Jurkat, Clone E6-1 (cell line): ENCODE results near the gene PLXNA2.

ENCODE experiments used
- DNase-seq: peaks from one replicate; pipeline ENCODE4 v3.0.0-alpha.2; 2011; ENCODE audit warnings: low read depth, low spot score
- H3K4me3 ChIP-seq: 2 replicates; pipeline ENCODE4 v1.5.1; 2011; ENCODE audit warnings: mild to moderate bottlenecking, low read length, control low read depth, moderate library complexity

Gene PLXNA2

DNA sequence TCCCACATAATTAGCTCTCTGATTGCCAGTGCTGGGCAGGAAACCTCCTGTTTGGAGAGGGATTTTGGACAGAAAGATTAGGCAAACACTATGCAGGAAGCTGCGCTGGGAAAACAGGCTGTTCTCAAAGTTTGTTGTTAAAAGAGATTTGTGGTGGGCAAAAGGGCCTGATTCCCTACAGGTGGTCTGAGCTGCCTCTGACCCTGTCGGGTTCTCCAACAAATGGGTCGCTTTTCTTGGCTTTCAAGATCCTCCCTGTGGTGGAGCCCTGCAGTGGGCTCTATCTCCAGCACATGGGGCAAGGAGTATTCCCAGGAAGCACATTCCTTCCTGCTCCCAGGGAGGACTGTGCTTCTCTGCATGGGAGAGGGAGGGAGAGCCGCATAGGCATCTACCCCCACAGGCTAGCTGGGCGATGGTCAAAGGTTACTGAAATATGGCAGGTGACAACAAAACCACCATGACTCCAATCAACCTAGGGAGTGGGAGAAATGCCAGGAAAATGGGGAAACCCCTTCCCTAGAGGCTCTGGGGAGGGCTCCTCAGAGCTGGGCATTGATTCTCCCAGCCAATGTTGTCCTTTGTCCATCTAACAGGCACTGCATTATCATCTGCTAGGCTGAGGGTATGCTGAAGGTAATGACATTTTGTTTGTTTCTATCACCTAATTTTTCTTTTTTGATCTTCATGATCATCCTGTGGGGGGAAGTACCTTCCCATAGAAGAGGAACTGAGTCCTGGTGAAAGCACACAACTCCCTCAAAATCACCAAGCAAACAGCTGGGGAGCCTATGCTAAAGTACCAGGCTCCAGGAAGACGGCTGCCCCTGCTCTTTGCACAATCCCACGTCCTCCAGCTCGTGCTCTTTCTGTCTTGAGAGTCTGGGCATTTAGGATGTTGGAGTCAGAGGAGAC, 85.3 kb downstream of the PLXNA2 start:
- no peak for DNase-seq
- no peak overlapping the region for H3K4me3 ChIP-seq

DNA sequence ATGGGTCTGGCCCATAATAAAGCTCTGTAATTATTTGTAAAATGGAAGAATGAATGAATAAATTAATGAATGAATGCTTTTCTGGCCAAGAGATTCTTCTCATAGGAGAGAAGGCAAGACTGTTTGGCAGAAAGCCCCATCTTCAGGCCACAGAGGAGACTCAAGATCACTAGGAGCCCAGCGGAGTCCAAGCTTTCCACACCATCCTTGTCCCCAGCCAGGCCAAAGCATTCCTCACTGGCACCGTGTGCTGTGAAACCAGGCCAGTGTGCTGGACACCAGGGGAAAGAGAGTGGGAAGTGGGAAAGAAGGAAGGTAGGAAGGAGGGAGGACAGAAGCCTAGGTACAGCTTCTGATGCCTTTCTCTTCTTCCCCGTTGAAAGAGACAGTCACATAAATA, 86.4 kb downstream of the PLXNA2 start:
- no peak for DNase-seq
- no peak overlapping the region for H3K4me3 ChIP-seq

DNA sequence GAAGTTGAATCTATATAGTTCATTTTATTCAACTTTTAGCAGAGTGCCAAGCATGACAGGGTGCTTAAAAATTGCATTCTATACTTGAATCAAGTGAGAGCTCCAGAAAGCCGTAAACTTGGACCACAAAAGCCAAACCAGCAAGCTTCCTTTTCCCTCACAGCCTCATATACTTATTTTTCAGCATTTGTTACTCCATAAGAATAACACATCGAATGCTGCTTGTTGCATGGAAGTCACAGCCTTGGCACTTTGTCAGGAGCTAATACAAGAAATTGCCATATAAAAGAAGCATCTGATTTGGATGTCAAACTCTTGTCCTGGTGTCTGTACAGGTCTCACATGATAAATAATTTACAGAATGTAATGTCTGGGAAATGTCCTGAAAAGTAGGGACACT, 87.4 kb downstream of the PLXNA2 start:
- H3K4me3 ChIP-seq = no peak overlapping the region
- DNase-seq = no peak

DNA sequence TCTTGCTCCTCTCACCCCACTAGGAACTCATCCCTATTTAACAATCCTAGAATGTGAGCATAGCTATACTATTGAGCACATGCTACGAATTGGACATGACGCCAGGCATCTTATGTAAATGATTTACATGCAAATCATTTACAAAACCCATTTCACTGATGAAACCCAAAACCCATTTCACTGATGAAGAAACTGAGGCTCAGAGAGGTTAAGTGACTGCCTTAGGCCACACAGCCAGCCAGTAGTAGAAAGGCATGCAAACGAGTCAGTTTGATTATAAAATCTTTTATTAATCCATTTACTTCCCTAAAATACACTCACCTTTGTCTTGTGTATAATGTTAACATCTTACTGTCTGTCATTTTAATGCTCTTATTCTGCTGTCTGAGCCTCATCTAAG, 87.9 kb downstream of the PLXNA2 start:
- no peak for DNase-seq
- no peak overlapping the region for H3K4me3 ChIP-seq

DNA sequence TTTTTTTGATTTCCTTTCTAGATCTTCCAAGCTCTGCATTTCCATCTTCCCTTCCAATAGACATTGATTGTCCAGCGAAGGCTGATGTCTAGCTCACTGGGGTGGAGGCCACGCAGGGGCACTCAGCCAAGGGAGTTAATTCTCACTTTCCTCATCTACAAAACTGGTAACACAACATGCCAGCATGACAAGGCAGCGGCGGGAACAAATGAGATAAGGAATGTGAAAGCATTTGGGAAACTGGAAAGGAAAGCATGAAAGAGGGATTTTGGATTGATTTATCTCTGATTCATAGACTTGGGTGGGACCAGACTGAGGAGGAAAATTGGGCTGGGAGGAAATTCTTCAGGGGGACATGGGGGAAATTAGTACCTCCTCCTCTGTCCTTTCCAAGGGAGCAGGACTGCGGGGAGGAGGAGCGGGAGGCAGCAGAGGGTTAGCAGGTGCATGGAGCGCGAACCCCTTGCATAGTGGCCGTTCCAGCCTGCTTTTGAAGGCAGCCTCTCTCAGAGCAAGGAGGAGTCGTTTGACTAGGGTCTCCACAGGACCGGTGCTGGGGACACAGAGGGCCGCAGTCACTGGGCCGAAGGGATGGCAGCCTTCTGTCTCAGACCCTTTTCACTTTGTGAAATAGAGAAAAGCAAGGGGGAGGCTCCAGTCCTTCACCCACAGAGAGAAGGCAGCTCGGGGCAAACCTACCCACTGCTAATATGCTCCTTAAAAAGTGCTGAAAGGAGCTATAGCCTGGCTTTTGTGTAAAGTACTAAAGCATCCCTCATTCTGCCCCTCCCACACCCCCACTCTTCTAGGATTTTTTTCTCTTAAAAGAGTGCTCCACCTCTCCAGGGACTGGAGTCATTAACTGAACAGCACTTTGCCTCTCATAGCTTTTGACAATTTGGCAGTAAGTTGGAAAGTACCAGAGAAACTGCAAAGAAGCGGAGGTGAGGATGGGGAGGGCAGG, 89.2 kb downstream of the PLXNA2 start:
- DNase-seq = no peak
- no peak overlapping the region for H3K4me3 ChIP-seq

DNA sequence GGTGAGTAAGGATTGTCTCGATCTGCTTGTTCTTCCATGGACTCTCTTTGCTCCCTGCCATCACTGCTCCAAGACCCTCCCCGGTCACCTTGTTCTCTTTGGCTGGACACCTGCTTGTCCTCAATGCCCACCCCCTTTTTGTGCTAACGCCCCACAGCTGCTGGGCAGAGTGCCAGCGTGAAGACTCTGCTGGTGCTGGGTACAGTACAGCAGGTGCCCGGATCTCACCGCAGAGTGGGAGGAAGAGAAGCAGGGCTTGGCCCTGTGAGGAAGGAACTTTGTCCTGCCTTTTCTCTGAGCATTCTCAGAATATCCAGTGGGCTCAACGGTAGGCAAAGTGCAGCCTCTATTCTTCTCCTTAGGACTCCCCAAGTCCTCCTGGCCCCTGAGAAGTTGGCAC, 90.1 kb downstream of the PLXNA2 start:
- DNase-seq = no peak
- H3K4me3 ChIP-seq = no peak overlapping the region

- H3K4me3 ChIP-seq = no peak overlapping the region
- DNase-seq = no peak
Observed at GRCh38 chr1:208153386-208153785, 90.8 kb downstream of the PLXNA2 start.

GRCh38 chr1:208151728-208152598, 92.2 kb downstream of the PLXNA2 start:
- DNase-seq = no peak
- no peak overlapping the region for H3K4me3 ChIP-seq

DNA sequence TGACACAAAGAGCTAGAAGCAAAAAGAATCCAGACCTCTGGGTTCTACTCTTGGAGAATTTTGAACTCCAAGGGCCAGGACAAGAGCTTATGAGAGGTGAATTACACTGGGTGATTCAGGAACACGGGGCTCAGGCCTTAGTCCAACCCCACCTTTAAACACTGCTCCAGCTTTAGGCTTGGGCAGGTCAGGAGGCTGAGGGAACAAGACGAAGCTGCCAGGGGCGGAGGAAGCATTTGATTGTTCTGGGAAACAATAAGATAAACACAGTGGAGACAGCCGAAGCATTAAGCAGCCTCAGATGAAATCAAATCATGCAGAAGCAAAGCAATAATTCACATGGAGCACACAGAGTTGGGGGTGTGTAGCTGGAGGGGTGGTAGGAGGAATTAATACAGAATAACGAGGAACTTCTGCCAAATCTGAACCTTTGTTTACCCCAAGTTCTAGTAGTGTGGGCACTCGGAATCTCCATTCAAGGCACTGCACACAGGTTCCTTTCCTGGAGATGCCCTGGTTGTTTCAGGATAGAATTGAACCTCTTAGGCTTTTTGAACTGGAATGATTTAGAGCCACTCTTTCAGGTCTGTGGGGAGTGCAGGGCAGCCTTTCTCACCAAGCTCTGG, 93.2 kb downstream of the PLXNA2 start:
- H3K4me3 ChIP-seq = no peak overlapping the region
- DNase-seq = no peak

GRCh38 chr1:208149776-208150514, 94.2 kb downstream of the PLXNA2 start:
- H3K4me3 ChIP-seq = no peak overlapping the region
- no peak for DNase-seq

- H3K4me3 ChIP-seq = no peak overlapping the region
Observed at GRCh38 chr1:208149213-208149612, 95.0 kb downstream of the PLXNA2 start.

GRCh38 chr1:208148380-208148779, 95.8 kb downstream of the PLXNA2 start:
- DNase-seq = no peak
- H3K4me3 ChIP-seq = no peak overlapping the region

More at GRCh38 chr1:208149213-208149612, 95.0 kb downstream of the PLXNA2 start:
- no peak for DNase-seq

- no peak overlapping the region for H3K4me3 ChIP-seq
- no peak for DNase-seq
Observed at GRCh38 chr1:208146650-208147049, 97.5 kb downstream of the PLXNA2 start.

DNA sequence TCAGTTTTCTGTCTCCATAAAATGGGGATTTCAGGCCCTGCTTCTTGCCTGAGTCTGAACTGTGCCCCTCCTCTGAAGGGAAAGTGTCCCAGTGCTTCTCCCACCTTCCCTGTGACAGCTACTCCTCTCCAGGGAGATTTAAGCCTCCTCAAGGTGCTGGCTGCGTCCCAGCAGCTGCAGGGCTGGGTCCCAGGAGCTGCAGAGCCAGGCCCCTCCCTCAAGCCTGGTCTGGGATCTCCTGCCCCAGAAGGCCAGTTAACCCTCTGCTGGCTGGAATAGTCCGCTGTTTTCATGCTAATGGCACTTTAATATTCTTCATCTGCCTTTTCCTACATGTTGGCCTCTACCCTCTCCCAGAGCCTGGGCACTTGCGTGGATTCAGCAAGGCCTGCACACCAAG, 99.0 kb downstream of the PLXNA2 start:
- H3K4me3 ChIP-seq = no peak overlapping the region
- no peak for DNase-seq

GRCh38 chr1:208142590-208143382, 101.4 kb downstream of the PLXNA2 start:
- DNase-seq = no peak

DNA sequence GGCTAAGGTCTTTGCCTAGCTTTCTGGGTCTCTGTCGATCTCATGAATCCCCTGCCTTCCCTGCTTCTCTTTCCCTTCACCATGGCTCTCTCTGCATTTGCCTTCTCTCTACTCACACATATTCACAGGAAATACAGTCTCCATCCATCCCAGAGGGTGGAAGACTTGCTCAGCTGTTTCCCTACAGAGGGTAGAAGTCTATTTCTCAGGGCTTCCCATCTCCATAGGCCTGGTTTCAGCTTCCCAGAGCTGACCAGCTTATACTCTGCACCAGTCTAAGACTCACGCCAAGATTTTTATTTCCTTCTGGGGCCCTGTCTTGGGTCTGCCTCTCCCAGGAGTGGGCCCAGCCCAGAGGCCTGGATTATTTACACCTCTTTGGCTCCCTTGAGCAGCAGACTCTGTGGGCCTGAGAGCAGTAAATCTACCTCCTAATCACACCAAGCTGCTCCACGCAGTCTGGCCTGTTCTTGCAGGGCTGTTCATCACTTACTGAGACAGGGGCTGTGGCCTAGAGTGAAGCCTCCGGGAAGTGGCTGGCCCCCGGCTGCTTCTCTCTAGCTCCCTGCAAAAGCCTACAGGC, 102.5 kb downstream of the PLXNA2 start:
- H3K4me3 ChIP-seq = no peak overlapping the region
- DNase-seq = no peak

More at GRCh38 chr1:208142590-208143382, 101.4 kb downstream of the PLXNA2 start:
- no peak overlapping the region for H3K4me3 ChIP-seq
